Coronary artery (tissue), 2 donors: ENCODE results near the gene PRR11.
A peak's percentile ranks its signal among the peaks of the same experiment; 100 is the strongest.
"Not testable (repeated sequence)": the region's sequence is repeated elsewhere in the genome, so short reads cannot be mapped to it uniquely, and the experiment has no call there.

Experiments
- DNase-seq: peaks from one replicate; pipeline ENCODE4 v3.0.0-alpha.2; 2017; ENCODE audit warnings: low spot score
- H3K27ac ChIP-seq, 2 donors: fragments of 200-600 bp; sonication (generic); one replicate each; pipeline ENCODE4 v1.5.1; 2016 to 2019
- H3K4me3 ChIP-seq: fragments of 200-600 bp; sonication (generic); 2 replicates; pipeline ENCODE4 v1.5.1; 2016; ENCODE audit warnings: mild to moderate bottlenecking, moderate library complexity
- CTCF ChIP-seq: fragments of 200-600 bp; sonication (generic); IDR thresholded peaks from one replicate; pipeline ENCODE4 v1.5.1; 2019; ENCODE audit warnings: antibody characterized with exemption

PRR11 gene

GRCh38 chr17:59219370-59219769, 63.8 kb downstream of the PRR11 start:
- TF ChIP-seq CTCF, result no peak
- H3K4me3 ChIP-seq, result no peak overlapping the region

GRCh38 chr17:59219992-59220327, 64.4 kb downstream of the PRR11 start:
- DNase-seq, result no peak
- TF ChIP-seq CTCF, result no peak
- H3K4me3 ChIP-seq, result peak overlapping the region; percentile 98
- H3K27ac ChIP-seq, result no peak overlapping the region

More at GRCh38 chr17:59219370-59219769, 63.8 kb downstream of the PRR11 start:
- no peak for DNase-seq
- H3K27ac ChIP-seq, result no peak overlapping the region

GRCh38 chr17:59220328-59221158, 65.0 kb downstream of the PRR11 start, which contains the start of gene GDPD1:
Gene GDPD1, plus strand, starts transcription at chr17:59220511. Its CDS starts 99 bp downstream, at chr17:59220610.
- Histone ChIP-seq H3K4me3 (peak within 1 kb of the TSS; percentile 98), H3K27ac (peak within 1 kb of the TSS; percentile 52 to 81)
- DNase-seq, result peak; percentile 91
- peak; percentile 73 for TF ChIP-seq CTCF

- Histone ChIP-seq H3K27ac (peak overlapping the region; percentile 52 to 81), H3K4me3 (peak overlapping the region; percentile 98)
- no peak for DNase-seq
- TF ChIP-seq CTCF, result no peak
These were observed 65.8 kb downstream of the PRR11 start for GRCh38 chr17:59221159-59221847.

- no peak overlapping the region for H3K27ac ChIP-seq
- no peak for TF ChIP-seq CTCF
- H3K4me3 ChIP-seq, result no peak overlapping the region
These were observed 68.3 kb downstream of the PRR11 start for GRCh38 chr17:59223813-59224212.

GRCh38 chr17:59228588-59228987, 73.0 kb downstream of the PRR11 start:
- not testable (repeated sequence) for DNase-seq, H3K4me3 ChIP-seq, H3K27ac ChIP-seq

More at GRCh38 chr17:59223813-59224212, 68.3 kb downstream of the PRR11 start:
- DNase-seq, result no peak

GRCh38 chr17:59230764-59231163, 75.2 kb downstream of the PRR11 start:
- H3K27ac ChIP-seq, result no peak overlapping the region
- no peak for TF ChIP-seq CTCF
- no peak for DNase-seq
- no peak overlapping the region for H3K4me3 ChIP-seq
